Stimulated activated CD8-positive, alpha-beta memory T cell treated with anti-CD3 and anti-CD28 coated beads, Interleukin-4, amount 100 ng/mL, for 4 hours (primary cell): Measurements from ENCODE around the gene MEIOB.
"Not testable (repeated sequence)": the region's sequence is repeated elsewhere in the genome, so short reads cannot be mapped to it uniquely, and the experiment has no call there.

Experiments used
- DNase-seq, 2 donors: peaks; one replicate each; pipeline ENCODE4 v3.0.0-alpha.2; 2020; ENCODE audit warnings: low read depth in 2 of 2, low spot score in 1 of 2

Gene MEIOB

DNA sequence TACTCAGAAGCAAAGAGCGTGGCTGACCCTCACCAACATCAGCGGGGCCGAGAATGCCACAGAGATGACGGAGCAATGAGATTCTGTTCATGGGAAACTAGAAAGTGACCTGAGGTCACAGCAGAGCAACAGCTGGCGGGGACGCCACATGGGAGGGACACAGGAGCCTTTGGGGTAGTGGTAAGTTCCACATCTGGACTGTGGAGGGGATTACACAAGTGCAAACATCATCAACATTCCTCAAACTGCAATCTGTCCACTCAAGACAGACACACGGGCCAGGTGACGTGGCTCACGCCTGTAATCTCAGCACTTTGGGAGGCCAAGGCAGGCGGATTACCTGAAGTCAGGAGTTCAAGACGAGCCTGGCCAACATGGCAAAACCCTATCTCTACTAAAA, 56.5 kb downstream of the MEIOB start:
- no peak for DNase-seq

DNA sequence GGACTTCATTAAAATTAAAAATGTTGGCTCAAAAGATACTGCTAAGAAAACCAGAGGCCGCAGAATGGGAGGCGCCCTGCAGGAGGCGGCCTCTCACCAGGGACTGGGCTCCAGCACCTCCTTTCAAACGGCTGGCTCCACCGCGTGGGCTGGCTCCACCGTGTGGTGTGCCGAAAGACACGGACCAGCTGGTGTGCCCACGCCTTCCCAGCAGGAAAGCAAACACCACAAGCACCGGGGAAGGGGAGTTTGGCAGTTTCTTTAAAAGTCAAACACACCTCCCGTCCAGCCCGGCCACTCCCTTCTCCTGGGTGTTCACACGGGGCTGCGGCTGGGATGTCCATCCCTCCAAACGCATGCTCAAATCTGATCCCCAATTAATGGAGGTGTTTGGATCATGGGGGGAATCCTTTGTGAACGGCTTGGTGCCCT, 59.2 kb downstream of the MEIOB start:
- no peak for DNase-seq

DNA sequence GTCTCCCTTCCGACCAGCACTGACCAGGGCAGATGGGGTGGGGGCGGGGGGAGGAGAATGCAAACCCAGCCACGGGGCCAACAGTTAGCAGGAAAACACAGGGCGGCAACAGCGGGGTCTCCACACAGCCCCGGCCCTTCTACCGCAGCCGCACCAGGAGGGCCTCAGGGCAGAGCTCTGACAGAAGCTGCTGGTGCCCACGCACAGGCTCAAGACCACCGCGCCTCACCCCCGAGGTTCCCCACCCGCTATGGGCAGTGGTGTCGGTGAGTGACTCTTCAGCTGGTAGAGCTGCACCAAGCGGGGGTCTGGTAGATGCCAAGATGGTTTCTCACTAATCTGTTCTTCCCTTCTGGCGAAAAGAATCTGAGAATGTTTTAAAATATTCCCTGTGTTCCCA, 61.4 kb downstream of the MEIOB start:
- DNase-seq, result no peak

DNA sequence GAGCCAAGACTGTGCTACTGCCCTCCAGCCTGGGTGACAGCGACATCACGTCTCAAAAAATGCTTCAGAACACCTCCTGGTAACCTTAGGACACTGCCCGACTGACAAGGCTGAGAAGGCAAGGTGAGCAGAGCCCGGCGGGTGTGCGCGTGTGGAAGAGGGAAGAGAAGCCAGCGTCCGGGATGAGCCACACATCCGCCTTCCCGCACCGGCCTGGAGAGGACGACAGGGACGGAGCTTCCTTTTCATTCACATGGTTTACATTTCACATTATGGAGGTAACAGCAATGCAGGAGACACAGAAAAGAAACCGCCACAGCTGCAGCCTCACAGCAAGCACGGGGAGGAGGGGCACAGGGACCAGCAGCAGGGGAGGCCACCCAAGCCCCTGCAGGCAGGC, 61.9 kb downstream of the MEIOB start:
- DNase-seq, result no peak

DNA sequence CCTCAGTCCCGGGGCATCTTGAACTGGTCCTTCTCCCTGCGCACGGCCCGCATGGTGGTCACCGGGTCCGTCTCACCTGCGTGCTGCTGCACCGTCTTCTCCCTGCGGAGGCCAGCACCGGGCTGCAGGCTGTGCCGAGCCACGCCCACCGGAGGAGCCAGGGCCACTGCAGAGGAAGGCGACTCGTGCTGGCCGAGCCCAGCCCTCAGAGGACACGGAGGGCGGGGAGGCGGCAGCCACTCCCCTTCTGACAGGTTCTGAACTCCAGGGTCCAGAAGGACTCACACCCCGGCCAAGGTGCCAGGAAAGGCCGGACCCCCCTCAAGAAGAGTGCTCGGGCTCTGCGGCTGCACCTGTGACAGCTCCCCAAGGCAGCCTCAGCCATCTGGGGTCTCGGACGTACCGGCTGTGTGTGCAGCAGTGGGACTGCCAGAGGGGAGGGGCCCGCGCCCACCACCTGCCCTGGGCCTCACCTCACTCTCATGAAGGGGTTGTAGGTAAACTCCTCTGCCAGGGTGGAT, 62.6 kb downstream of the MEIOB start:
- DNase-seq, result no peak

DNA sequence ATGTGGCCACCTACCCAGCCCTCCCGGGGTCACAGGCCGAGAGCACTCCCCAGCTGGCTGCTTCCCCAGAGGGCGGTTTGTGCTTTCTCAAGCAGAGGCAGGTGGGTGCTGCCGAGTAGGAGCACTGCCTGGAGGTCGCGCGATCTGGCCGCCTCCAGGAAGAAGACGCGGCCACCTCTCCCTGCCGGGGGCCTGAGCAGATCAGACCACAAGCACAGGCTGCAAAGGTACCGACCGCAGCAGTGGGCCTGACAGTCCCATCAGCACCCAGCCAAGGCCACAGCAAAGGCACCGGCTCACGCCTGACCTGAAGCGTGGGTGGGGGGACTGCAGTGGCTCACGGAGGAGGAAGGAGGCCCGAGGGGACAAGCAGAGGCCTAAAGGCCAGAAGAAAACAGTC, 63.3 kb downstream of the MEIOB start:
- DNase-seq, result no peak

DNA sequence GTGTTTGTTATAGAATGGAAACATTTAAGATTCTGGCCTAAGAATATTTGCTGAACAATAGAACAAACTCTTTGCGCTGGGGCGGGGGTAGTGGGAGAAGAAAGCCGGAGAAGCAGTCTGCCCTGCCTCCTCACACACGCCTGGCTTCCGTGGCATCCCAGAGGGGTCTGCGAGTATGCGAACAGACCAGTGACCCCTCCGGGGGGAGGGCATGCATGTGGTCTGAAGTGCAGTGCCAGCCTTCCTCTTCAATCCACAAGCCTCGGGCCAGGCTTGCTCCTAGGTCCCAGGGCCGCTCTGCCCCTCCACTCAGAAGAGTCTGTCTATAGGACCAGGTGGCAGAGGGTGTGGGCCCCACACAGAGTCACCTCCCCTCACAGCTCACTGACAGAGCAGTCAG, 64.3 kb downstream of the MEIOB start:
- DNase-seq, result no peak

DNA sequence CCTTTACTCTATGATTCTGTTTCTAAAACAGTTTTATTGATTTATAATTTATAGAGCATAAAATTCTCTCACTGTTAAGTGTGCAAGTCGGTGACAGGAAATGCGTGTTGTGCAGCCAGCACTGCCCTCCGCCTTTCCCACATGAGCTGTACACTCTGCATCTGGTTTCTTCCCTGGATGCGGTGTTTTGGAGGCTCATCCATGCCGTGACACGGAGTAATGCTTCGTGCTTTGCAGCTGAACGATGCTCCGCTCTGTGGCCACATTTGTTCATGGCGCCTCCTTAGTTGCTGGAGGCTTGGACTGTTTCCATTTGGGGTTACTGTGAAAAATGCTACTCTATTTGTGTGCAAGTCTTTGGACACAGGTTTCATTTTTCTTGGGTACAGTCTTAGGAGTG, 71.3 kb downstream of the MEIOB start:
- no peak for DNase-seq

DNA sequence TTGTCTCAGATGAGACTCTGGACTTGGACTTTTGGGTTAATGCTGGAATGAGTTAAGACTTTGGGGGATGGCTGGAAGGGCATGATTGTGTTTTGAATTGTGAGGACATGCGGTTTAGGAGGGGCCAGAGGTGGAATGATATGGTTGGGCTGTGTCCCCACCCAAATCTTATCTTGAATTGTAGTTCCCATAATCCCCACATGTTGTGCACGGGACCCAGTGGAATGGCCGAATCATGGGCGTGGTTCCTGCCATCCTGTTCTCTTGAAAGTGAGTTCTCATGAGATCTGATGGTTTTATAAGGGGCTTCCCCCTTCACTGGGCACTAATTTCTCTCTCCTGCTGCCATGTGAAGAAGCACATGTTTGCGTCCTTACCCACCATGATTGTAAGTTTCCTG, 72.7 kb downstream of the MEIOB start:
- not testable (repeated sequence) for DNase-seq

DNA sequence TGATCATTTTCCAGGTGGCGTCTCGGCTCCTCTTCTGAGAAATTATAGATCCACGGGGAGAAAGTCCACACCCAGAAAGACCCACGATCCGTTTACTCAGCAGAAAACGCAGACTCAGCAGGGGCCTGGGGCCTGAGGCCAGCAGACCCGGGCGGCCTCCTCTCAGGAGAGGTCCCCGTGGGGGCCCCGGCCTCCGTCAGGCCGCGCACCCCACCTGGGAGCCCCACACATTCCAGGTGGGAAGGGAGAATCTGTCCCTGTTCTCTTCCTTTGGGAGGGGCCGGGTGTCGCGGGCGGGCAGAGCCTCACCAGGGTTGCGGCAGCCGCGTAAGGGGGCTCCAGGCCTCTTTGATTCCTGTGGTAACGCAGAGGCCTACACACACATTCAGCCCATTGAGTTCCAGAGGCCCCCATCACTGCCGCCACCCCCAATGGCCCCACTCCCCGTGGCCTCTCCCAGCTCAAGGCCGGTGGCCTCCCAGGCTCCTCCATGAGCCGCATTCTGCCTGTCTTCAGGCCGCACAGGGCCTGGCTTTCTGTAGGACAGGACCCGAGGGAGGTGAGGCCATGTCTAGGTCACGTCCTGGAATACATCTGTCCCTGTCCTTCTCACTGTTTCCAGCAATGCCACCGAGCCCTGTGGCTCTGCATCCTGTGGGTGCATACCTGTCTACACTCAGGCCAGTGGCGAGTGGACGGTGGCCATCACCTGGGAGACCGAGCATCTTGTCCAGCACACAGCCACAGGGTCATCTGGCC, 76.9 kb downstream of the MEIOB start:
- no peak for DNase-seq

DNA sequence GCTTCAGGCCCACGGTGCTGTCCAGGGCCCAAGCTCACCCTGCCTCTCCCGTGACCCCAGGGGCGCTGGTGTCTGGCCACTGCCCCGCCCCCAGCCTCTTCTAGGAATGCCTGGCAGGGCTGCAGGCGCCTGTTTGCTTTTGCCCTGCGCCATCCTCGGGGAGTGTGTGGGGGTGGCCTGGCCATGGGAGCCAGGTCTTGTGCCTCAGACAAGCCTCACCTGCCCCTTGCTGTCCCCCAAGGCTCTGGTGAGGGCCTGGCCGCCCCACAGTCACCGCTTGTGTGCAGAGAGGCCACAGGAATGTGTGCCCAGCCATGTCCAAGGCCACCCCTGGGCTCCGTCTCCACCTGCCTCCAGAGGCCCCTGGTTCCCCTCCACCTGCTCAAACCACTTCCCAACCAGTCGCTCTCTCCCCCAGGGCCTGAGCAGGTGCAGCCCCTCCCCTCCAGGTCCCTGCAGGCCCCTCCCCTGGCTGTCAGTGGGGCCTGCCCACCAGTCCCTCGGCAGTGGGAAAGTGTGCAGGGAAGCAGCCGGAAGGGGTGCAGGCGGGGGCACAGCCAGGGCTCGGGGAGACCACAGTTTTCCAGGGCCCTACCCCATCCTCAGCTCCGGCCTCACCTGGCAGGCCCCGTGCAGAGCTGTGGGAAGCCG, 77.6 kb downstream of the MEIOB start:
- no peak for DNase-seq

DNA sequence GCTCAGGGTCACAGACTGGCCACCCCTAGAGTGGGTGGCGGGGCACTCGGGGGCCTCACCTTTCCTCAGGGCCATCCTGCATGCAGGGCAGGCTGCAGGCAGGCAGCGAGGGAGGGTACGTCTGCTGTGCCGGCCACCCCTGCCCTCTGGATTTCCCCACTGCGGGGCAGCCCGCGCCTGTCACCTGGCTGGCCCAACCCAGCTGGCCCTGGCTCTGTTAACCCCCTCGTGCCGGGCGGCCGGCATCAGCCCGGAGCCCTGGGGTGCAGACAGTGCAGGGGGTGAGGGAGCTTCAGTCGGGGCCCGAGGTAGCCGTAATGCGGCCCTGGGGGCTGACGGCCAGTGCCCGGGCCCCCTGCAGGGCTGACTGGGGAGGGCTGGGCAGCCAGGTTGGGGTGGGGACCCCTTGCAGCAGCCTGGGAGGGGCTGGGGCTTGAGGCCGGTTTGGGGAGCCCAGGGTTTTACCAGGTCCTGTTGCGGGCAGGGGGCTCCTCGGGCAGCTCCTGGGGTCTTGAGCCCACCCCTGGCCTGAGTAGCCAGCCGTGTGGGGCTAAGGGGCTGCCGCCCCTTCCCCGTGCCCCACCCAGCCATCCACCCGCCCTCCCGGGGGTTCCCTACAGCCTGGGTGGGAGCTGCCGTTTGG, 78.3 kb downstream of the MEIOB start, which contains the start of gene IGFALS:
TSS of gene IGFALS (minus strand) at position 128 of the 643 bp plus-strand sequence. CDS start at position 75, 53 bp downstream.
- no peak for DNase-seq

DNA sequence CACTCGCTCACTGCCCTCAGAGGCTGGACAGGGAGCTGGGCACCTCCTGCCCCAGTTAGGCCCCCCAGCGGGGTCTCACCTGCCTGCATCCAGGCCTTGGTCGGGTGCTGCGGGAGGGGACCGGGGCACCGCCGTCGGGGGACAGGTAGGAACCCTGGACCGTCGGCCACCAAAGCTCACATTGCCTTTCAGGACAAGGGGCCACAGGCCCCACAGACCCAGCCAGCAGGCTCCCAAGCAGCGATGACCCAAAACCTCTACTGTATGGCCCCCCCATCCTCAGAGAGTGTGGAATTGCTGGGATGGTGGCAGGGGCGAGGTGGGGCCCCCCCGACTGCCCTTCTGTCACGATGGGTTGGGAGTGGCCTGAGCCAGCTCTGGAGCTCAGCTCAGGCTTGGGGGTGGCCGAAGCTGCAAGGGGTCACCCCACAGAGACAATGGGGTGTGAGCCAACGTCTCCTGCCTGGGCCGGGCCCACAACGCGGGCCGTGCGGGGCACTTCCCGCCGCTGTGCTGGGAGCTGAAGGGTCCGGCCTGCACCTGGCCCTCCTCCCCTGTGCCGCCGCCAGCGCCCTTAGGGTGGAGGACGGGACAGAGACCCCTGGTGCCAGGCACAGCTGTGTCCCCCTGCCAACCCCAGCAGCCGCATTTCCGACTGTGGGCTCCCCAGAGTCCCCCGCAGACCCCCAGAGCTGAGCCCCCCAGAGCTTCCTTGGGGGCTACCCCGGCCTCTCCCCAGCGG, 79.0 kb downstream of the MEIOB start:
- no peak for DNase-seq

DNA sequence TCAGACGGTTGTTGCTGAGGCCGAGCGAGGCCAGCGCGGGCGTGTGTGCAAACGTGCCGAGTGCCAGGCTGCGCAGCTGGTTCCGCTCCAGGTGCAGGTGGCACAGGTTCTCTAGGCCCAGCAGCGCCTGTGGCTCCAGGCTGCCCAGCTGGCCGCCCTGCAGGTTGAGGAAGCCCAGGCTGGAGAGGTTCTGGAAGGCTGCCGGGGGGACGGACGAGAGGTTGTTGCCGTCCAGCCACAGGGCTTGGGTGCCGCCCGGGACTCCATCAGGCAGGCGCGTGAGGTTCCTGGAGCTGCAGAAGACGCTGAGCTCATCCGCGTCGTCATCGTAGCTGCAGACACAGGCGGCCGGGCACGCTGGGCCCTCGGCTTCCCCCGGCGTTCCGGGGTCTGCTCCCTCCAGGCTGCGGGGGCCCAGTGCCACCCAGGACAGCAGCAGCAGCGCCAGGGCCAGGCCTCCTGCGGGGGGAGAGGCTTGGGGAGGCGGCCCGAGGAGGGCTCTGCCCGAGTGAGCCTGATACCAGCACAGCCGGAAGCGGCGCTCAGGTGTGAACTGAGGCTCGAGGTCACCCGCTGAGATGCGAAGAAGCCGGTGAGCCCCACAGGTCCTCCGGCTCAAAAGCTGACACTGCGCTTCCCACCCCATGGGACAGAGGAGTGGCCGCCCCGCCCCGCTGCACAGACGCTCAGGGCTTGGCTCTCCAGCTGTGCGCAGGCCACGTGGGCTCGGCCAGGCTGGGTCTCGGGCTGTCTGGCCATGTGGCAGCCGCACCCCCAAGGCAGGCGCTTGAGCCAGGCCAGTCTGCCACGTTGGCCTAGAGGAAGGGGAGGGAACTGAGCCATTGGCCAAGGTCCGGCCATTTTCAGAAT, 79.8 kb downstream of the MEIOB start:
- DNase-seq, result no peak

DNA sequence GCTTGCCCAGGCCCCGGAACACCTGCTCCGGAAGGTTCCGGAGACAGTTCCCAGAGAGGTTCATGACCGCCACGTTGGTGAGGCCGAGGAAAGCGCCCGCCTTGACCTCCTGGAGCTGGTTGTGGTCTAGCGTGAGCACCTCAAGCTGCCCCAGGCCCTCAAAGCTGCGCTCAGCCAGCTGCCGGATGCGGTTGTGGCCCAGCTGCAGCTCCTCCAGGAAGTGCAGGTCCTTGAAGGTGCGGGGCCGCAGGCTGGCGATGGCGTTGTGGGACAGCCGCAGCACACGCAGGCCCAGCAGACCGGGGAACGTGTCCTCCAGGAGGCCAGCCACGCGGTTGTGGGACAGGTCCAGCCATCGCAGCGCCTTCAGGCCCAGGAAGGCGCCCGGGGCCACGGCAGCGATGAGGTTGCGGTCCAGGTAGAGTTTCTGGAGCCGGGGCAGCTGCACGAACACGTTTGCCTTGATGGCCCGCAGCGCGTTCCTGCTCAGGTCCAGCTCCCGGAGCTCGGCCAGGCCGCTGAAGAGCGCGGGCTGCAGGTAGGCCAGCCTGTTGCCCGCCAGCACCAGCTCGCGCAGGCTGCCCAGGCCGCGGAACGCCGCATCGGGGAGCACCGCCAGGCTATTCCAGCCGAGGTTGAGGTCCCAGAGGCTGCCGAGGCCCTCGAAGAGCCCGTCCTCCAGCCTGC, 80.6 kb downstream of the MEIOB start:
- DNase-seq, result no peak

DNA sequence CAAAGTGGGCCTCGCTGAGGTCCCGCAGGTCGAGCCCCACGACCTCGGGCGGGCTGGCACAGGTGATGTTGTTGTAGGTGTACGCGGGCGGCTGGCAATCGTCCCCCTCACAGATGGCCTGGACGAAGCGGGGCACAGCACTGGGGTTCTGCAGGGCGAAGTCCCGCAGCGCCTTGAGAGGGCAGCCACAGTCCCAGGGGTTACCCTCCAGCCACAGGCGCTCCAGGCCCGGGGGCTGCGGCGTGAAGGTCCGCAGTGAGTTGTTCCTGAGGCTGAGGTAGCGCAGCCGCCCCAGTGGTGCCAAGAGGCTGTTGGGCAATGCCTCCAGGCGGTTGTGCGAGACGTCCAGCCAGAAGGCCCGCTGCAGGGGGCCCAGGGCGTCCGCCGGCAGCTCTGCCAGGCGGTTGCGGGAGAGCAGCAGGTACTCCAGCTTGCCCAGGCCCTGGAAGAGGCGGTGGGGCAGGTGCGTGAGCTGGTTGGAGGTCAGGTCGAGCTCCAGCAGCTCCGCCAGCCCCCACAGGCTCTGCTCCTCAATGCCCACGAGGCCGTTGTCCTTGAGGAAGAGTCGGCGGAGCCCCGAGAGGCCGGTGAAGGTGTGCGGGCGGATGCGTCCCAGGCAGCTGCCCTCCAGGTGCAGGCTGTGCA, 81.2 kb downstream of the MEIOB start:
- DNase-seq, result no peak

DNA sequence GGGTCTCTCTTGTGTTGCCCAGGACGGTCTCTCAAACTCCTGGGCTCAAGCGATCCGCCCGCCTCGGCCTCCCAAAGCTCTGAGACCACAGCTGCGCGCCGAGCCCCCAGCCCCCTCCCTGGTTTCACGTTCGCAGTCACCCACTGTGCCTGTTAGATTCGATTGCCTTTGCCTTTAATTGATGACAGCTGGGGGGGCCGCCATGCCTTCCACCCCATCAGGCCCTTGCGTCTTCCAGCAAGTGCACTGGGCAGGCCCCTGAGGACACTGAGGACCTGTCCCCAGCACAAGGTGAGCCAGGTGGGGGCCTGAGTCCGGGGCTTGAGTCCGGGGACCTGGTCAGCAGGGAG, 81.7 kb downstream of the MEIOB start:
- no peak for DNase-seq

DNA sequence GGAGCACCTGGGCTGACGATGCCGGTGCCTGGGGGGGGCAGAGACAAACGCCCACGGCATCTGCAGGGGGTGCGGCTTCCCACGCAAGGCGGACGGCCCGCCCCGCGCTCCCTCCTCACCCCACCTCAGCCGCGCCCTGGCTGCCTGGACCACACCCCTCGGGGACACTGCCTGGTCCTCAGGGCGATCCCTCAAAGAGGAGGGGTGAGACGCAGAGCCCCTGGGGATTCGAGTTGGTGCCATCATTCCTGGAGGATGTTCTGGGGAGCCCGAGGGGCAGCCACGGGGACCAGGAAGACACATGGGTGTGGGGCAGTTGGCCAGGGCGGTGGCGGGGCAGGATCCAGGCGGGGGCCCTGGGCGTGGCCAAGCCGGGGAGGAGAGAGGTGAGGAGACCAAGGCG, 82.3 kb downstream of the MEIOB start:
- DNase-seq, result no peak

DNA sequence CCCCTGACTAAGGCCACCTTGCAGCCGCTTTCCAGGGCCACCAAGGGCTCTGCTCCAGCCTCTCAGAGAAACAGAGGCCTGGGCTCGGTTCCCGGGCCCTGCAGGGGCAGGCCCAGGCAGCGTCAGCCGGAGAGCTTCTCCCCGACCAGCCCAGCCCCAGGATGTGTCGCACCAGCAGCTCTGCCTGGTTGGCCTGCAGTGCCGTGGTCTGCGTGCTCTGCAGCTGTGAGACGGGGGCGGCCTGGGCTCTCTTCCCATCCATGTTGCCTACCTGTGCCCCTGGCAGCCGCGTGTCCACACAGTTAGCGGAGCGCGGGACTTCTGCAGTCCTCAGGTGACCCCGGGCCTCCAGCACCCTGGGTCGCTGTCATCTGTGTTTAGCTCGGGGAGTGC, 83.3 kb downstream of the MEIOB start:
- DNase-seq, result no peak
